GM12874 (cell line): ENCODE data around the gene DYNLL1.
A peak's percentile ranks its signal among the peaks of the same experiment; 100 is the strongest.

Source experiments
- CTCF ChIP-seq: IDR thresholded peaks from 2 replicates; pipeline ENCODE4 v1.5.1; 2011; ENCODE audit warnings: low read depth, mild to moderate bottlenecking, control low read depth, low read length, moderate library complexity; ENCODE audit not compliant: insufficient read depth

Gene DYNLL1

GRCh38 chr12:120462099-120462640 is 33.7 kb upstream of the DYNLL1 start:
- TF ChIP-seq CTCF: no peak

DNA sequence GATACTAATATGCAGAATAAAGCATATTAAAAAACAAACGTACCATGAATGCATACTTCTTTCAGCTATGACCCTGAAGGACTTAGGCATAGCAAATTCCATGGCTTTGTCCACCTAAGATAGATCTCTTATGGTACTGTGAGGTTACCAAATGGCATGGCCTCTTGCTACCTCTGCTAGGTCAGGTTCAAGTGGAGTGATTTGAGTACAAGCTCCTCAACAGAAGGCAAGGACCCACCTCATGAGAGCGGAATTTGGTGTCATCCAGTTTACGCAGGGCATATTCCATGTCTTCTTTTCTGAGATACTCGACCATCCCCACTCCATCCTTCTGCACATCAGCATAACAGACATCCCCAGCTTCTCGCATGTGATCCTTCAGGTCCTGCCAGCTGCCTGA is 32.2 kb upstream of the DYNLL1 start:
- TF ChIP-seq CTCF: no peak

DNA sequence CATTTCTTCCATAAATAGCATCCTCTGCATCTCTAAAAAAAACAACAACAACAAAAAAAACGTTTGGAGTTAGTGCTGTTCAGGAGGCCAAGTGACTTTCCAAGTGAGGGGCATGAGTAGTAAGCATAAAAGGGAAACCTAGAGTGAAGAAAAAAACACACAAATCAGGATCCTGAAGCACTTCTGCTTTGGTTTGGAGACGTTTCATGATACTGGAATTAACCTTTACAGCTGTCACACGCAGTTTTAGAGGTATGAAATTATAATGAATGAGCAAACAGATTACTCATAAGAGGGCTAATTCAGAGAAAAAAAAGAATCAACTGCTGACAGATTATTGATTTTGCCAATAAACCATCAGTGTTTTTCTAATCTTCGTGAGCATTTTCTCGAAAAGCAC is 30.2 kb upstream of the DYNLL1 start:
- TF ChIP-seq CTCF: no peak

GRCh38 chr12:120466560-120467315 is 29.2 kb upstream of the DYNLL1 start:
- peak; percentile 56 for TF ChIP-seq CTCF

- no peak for TF ChIP-seq CTCF
Measured at GRCh38 chr12:120467439-120467838, 28.5 kb upstream of the DYNLL1 start.

DNA sequence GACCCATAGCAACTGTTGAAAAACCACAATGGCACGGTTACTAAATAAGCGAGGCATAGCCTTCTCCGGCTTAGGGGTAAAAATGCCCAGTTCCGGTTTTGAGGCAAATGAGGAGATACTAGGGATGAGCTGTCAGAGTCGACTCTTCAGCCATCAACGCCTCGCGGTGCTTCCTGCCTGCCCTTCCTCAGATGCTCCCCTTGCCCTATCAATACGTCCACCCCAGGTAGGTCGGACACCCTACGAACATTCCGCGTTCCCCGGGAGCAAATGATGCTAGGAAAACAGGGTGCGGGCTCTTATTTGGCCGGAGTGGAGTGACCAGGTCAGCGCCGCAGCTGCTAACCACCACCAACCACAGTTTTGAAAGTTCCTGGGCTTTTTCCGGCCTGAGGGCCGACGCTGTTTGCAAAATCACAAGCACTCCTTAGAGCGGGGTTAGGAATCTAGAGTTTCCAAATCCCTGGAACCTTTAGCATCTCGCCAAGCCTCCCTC is 27.5 kb upstream of the DYNLL1 start:
- no peak for TF ChIP-seq CTCF

DNA sequence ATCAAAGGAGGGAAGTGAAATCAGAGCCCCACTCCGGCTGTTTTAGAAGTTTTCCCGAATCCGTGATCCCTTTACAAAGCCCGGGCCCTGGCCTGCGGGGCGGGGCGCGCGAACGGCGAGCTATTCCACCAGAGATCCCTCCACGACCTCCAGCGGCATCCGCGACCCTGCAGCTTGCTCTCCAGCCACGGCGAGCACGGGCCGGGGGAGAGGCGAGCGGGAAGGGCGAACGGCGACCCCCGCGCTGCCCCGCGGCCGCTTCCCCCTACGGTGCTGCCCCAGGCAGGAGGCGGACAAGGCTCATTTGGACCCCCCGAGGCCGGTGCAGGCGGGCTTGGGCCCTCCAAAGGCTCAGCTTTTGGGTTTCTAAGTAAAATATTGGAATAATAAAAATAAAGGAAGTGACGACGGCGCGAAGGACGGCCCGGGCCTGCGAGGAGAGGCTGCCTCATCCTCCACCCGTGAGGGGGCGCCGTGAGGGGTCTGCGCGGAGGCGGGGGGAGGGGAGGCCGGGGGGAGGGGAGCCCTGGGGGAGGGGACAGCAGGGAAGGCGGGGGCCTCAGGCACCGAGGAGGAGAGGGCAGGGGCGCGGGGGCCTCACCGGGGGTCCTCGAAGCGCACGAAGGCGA is 27.0 kb upstream of the DYNLL1 start:
- no peak for TF ChIP-seq CTCF
